ENCODE data around the gene KRT2. TPM values are rescaled to one million over a fixed set of nuclear protein-coding genes. Genes with fewer than 3 reads are reported as not detected.

The KRT2 gene
- total RNA-seq, 2 experiments from 2014 or later: not detected

GRCh38 chr12:52600071-52600470, 51.9 kb downstream of the KRT2 start:
- Histone ChIP-seq H3K4me1 (ENCODE audit: insufficient read depth, low read length, poor library complexity, severe bottlenecking) (no peaks in the 10 kb centered on the region), H3K4me2 (ENCODE audit: low read length) (no peak overlapping the region), H3K27ac (ENCODE audit: low read depth, low read length, poor library complexity, severe bottlenecking) (no peak overlapping the region), H3K4me3 (ENCODE audit: low read depth, low read length, poor library complexity, severe bottlenecking) (no peak overlapping the region), H3K9me2 (ENCODE audit: insufficient read depth, low read length) (no peaks in the 10 kb centered on the region), H4K20me1 (ENCODE audit: insufficient read depth, low read length) (no peaks in the 10 kb centered on the region), H3K9me3 (ENCODE audit: low read length) (no peaks in the 10 kb centered on the region), H3K79me2 (ENCODE audit: insufficient read depth, low read depth, low read length) (no peaks in the 10 kb centered on the region), H3K36me3 (ENCODE audit: insufficient read depth, low read length) (no peaks in the 10 kb centered on the region), H2AFZ (ENCODE audit: low read length) (no peak overlapping the region)
- TF ChIP-seq CTCF (conservative IDR thresholded peaks at IDR 0.05; ENCODE audit: low read length): no peak
- POLR2A ChIA-PET: no interaction called here
- BruUV-seq (replicated peaks): no TSS peak
- DNase-seq (ENCODE audit: low spot score): no peak
- intact Hi-C loops (cut with micrococcal nuclease; ENCODE audit: unreplicated experiment): no loop called here
- CTCF ChIA-PET (ENCODE audit: unreplicated experiment): no interaction called here

GRCh38 chr12:52598966-52599365, 53.0 kb downstream of the KRT2 start:
- BruUV-seq (replicated peaks): no TSS peak
- Histone ChIP-seq H2AFZ (ENCODE audit: low read length) (no peak overlapping the region), H3K36me3 (ENCODE audit: insufficient read depth, low read length) (no peaks in the 10 kb centered on the region), H3K27ac (ENCODE audit: low read depth, low read length, poor library complexity, severe bottlenecking) (no peak overlapping the region), H3K4me1 (ENCODE audit: insufficient read depth, low read length, poor library complexity, severe bottlenecking) (no peaks in the 10 kb centered on the region), H3K4me3 (ENCODE audit: low read depth, low read length, poor library complexity, severe bottlenecking) (no peak overlapping the region), H3K79me2 (ENCODE audit: insufficient read depth, low read depth, low read length) (no peaks in the 10 kb centered on the region), H3K4me2 (ENCODE audit: low read length) (no peak overlapping the region), H3K9me2 (ENCODE audit: insufficient read depth, low read length) (no peaks in the 10 kb centered on the region), H3K9me3 (ENCODE audit: low read length) (no peaks in the 10 kb centered on the region), H4K20me1 (ENCODE audit: insufficient read depth, low read length) (no peaks in the 10 kb centered on the region)
- no peak for DNase-seq (ENCODE audit: low spot score)
- no peak for TF ChIP-seq CTCF (conservative IDR thresholded peaks at IDR 0.05; ENCODE audit: low read length)
- no peak for TF ChIP-seq EZH2phosphoT487 (IDR thresholded peaks at IDR 0.05; ENCODE audit: borderline replicate concordance, low read depth, low read length)
- ChIA-PET POLR2A (no interaction called here), CTCF (ENCODE audit: unreplicated experiment) (no interaction called here)
- intact Hi-C loops (cut with micrococcal nuclease; ENCODE audit: unreplicated experiment): no loop called here

Other genes with a start within 250 kb of the KRT2 start
- gene KRT82, start 245.9 kb downstream of the KRT2 start, total RNA-seq (2014; rRNA removed; shearing (Covaris generic)): not detected in 2 replicates
- not detected in 2 replicates for gene KRT82, start 245.9 kb downstream of the KRT2 start, total RNA-seq (2022)
- gene KRT75, start 217.8 kb downstream of the KRT2 start, total RNA-seq (2014; rRNA removed; shearing (Covaris generic)): not detected in 2 replicates
- gene KRT75, start 217.8 kb downstream of the KRT2 start, total RNA-seq (2022): not detected in 2 replicates
- gene KRT6B, start 200.1 kb downstream of the KRT2 start, total RNA-seq (2014; rRNA removed; shearing (Covaris generic)): not detected in 2 replicates
- gene KRT6B, start 200.1 kb downstream of the KRT2 start, total RNA-seq (2022): not detected in 2 replicates
- gene KRT6C, start 178.4 kb downstream of the KRT2 start, total RNA-seq (2014; rRNA removed; shearing (Covaris generic)): not detected in 2 replicates
- not detected in 2 replicates for gene KRT6C, start 178.4 kb downstream of the KRT2 start, total RNA-seq (2022)
- not detected in 2 replicates for gene KRT6A, start 159.0 kb downstream of the KRT2 start, total RNA-seq (2014; rRNA removed; shearing (Covaris generic))
- 0.74 and 1.2 TPM in 2 replicates for gene KRT6A, start 159.0 kb downstream of the KRT2 start, total RNA-seq (2022)
- not detected in 2 replicates for gene KRT5, start 131.8 kb downstream of the KRT2 start, total RNA-seq (2014; rRNA removed; shearing (Covaris generic))
- 0.74 and 0.91 TPM in 2 replicates for gene KRT5, start 131.8 kb downstream of the KRT2 start, total RNA-seq (2022)
- gene KRT71, start 99.1 kb downstream of the KRT2 start, total RNA-seq (2014; rRNA removed; shearing (Covaris generic)): not detected in 2 replicates
- not detected in 2 replicates for gene KRT71, start 99.1 kb downstream of the KRT2 start, total RNA-seq (2022)
- gene KRT74, start 78.4 kb downstream of the KRT2 start, total RNA-seq (2014; rRNA removed; shearing (Covaris generic)): not detected in 2 replicates
- not detected in 2 replicates for gene KRT74, start 78.4 kb downstream of the KRT2 start, total RNA-seq (2022)
- gene KRT72, start 50.7 kb downstream of the KRT2 start, total RNA-seq (2014; rRNA removed; shearing (Covaris generic)): not detected in 2 replicates
- gene KRT72, start 50.7 kb downstream of the KRT2 start, total RNA-seq (2022): not detected in 2 replicates
- not detected in 2 replicates for gene KRT73, start 33.7 kb downstream of the KRT2 start, total RNA-seq (2014; rRNA removed; shearing (Covaris generic))
- gene KRT73, start 33.7 kb downstream of the KRT2 start, total RNA-seq (2022): not detected in 2 replicates
- not detected in 2 replicates for gene KRT1, start 28.2 kb upstream of the KRT2 start, total RNA-seq (2014; rRNA removed; shearing (Covaris generic))
- not detected in 2 replicates for gene KRT1, start 28.2 kb upstream of the KRT2 start, total RNA-seq (2022)
- not detected in 2 replicates for gene KRT77, start 51.3 kb upstream of the KRT2 start, total RNA-seq (2014; rRNA removed; shearing (Covaris generic))
- gene KRT77, start 51.3 kb upstream of the KRT2 start, total RNA-seq (2022): not detected in 2 replicates
- gene KRT76, start 125.1 kb upstream of the KRT2 start, total RNA-seq (2014; rRNA removed; shearing (Covaris generic)): not detected in 2 replicates
- not detected in 2 replicates for gene KRT76, start 125.1 kb upstream of the KRT2 start, total RNA-seq (2022)
- not detected in 2 replicates for gene KRT3, start 143.9 kb upstream of the KRT2 start, total RNA-seq (2014; rRNA removed; shearing (Covaris generic))
- not detected in 2 replicates for gene KRT3, start 143.9 kb upstream of the KRT2 start, total RNA-seq (2022)
- not detected in 2 replicates for gene KRT4, start 161.9 kb upstream of the KRT2 start, total RNA-seq (2014; rRNA removed; shearing (Covaris generic))
- gene KRT4, start 161.9 kb upstream of the KRT2 start, total RNA-seq (2022): not detected in 2 replicates
- not detected in 2 replicates for gene KRT79, start 182.1 kb upstream of the KRT2 start, total RNA-seq (2014; rRNA removed; shearing (Covaris generic))
- not detected in 2 replicates for gene KRT79, start 182.1 kb upstream of the KRT2 start, total RNA-seq (2022)
- not detected in 2 replicates for gene KRT78, start 196.8 kb upstream of the KRT2 start, total RNA-seq (2014; rRNA removed; shearing (Covaris generic))
- gene KRT78, start 196.8 kb upstream of the KRT2 start, total RNA-seq (2022): not detected in 2 replicates

Measured in OCI-LY7 (cell line).